SU-DHL-6 (cell line): ENCODE data around the gene MCUR1.

ENCODE experiments used
- EZH2phosphoT487 ChIP-seq: fragments of 200-600 bp; sonication (generic), shearing (Covaris generic); conservative IDR thresholded peaks from 2 replicates; pipeline ENCODE4 v1.6.1; 2018; ENCODE audit warnings: mild to moderate bottlenecking, antibody characterized with exemption, low read length, moderate library complexity, mixed read lengths
- TF ChIP-seq, protein P1 (sequence below): fragments of 200-600 bp; sonication (generic); IDR thresholded peaks from one replicate; pipeline ENCODE4 v1.5.1; 2017; ENCODE audit warnings: antibody characterized with exemption, mild to moderate bottlenecking, low read length, moderate library complexity; ENCODE audit not compliant: insufficient read depth, poor library complexity, severe bottlenecking

DNA sequence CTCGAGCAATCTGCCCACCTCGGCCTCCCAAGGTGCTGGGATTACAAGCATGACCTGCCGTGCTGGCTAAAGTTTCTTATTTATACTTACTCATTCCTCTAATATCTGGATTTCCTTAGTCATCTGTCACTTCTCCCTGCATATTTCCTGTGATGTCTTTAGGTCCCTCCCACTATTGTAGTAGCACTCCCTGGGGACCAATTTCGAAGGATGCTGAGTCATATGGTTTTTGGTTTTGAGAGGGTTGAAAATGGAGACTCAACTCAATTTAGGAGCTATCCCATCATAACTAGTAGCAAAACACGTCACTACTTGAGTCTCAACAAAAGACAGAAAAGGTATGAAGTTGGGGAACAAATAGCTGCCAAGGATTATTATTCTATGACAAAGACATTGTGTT is 20.2 kb downstream of the MCUR1 start:
- TF ChIP-seq, protein P1, sequence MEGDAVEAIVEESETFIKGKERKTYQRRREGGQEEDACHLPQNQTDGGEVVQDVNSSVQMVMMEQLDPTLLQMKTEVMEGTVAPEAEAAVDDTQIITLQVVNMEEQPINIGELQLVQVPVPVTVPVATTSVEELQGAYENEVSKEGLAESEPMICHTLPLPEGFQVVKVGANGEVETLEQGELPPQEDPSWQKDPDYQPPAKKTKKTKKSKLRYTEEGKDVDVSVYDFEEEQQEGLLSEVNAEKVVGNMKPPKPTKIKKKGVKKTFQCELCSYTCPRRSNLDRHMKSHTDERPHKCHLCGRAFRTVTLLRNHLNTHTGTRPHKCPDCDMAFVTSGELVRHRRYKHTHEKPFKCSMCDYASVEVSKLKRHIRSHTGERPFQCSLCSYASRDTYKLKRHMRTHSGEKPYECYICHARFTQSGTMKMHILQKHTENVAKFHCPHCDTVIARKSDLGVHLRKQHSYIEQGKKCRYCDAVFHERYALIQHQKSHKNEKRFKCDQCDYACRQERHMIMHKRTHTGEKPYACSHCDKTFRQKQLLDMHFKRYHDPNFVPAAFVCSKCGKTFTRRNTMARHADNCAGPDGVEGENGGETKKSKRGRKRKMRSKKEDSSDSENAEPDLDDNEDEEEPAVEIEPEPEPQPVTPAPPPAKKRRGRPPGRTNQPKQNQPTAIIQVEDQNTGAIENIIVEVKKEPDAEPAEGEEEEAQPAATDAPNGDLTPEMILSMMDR = no peak
- no peak for TF ChIP-seq EZH2phosphoT487
